Renal cortical epithelial cell (primary cell): Measurements from ENCODE around the gene DCUN1D3. TPM values are rescaled to one million over a fixed set of nuclear protein-coding genes. Genes with fewer than 3 reads are reported as not detected.
"Not testable (repeated sequence)": the region's sequence is repeated elsewhere in the genome, so short reads cannot be mapped to it uniquely, and the experiment has no call there.

Experiments
- DNase-seq: peaks from one replicate; pipeline ENCODE4 v3.0.0-alpha.2; 2011; ENCODE audit warnings: low read depth
- total RNA-seq: library from RNA; depleted of rRNA; stranded (reverse); fragments of >200 nt; gene quantifications from 2 replicates; pipeline ENCODE4 v1.2.3, GENCODE V29; 2014

The DCUN1D3 gene, protein sequence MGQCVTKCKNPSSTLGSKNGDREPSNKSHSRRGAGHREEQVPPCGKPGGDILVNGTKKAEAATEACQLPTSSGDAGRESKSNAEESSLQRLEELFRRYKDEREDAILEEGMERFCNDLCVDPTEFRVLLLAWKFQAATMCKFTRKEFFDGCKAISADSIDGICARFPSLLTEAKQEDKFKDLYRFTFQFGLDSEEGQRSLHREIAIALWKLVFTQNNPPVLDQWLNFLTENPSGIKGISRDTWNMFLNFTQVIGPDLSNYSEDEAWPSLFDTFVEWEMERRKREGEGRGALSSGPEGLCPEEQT
- total RNA-seq, result 31.2 and 39.2 TPM in 2 replicates

- peak; percentile 97 for DNase-seq
Measured at GRCh38 chr16:20900299-20901067, at the start of gene DCUN1D3, which contains the start of gene LYRM1. DCUN1D3 (minus strand) TSS chr16:20900358; CDS start chr16:20862538, 37,820 bp downstream. LYRM1 (plus strand) TSS chr16:20900771; CDS start chr16:20915556, 14,785 bp downstream.

GRCh38 chr16:20949660-20950059, 49.5 kb upstream of the DCUN1D3 start:
- no peak for DNase-seq

- DNase-seq, result no peak
Measured at GRCh38 chr16:20948444-20948843, 48.3 kb upstream of the DCUN1D3 start.

GRCh38 chr16:20946015-20946629, 46.0 kb upstream of the DCUN1D3 start:
- no peak for DNase-seq

DNA sequence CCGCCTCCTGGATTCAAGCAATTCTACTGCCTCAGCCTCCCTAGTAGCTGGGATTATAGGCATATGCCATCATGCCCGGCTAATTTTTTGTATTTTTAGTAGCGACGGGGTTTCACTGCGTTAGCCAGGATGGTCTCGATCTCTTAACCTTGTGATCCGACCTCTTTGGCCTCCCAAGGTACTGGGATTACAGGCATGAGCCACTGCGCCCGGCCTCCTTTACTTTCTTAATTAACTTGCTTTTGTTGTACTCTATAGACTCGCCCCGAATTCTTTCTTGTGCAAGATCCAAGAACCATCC, 45.4 kb upstream of the DCUN1D3 start:
- not testable (repeated sequence) for DNase-seq

- peak; percentile 30 for DNase-seq
Measured at GRCh38 chr16:20944861-20945574, 44.9 kb upstream of the DCUN1D3 start.

- DNase-seq, result no peak
Measured at GRCh38 chr16:20942256-20942655, 42.1 kb upstream of the DCUN1D3 start.

- no peak for DNase-seq
Measured at GRCh38 chr16:20941636-20941926, 41.4 kb upstream of the DCUN1D3 start.

DNA sequence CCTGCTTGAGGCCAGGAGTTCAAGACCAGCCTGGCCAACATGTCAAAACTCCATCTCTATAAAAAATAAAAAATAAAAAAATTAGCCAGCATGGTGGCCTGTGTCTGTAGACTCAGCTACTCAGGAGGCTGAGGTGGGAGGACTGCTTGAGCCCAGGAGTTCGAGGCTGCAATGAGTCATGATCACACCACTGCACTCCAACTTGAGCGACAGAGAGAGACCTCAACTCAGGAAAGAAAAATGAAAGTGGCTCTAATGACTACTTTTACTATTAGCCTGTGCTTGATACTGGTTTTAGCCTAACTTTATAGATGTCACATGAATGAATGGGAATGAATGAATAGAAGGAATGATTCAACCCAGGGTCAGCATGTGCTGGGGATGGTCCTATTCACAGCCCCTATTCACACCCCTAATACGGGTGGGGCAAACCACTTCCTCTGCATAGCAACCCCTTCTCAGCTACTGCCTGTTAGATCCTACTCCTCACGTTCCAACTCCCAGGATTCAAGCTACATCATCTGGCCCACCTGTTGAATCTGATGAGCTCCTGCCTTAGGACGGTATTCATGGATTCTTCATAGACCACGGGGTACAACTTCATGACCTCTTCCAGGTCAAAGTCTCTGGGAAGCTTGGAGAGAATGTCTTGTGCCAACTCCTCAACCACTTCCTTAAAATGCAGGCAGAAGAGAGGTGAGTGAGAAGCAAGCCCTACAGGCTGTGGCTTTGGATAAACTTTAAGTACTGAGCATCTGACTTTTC, 40.9 kb upstream of the DCUN1D3 start:
- no peak for DNase-seq

DNA sequence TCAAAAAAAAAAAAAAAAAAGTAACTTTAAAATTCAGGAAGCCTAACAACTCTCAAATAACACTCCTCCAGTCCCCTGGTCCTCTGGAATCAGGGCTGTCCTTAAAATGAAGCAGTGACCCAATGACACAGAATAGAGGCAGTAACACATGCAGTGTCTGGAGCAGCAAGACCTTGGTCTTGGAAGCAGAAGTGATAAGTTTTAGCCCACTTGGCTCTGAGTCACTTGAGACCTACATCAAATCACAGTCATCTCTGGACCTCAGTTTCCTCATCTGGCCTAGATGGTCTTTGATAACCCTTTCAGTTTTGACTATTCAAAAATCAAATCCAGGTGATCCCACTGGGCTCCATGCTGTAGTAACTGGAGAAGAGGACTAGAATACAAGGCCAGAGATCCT, 39.5 kb upstream of the DCUN1D3 start:
- DNase-seq, result no peak

- no peak for DNase-seq
Measured at GRCh38 chr16:20938426-20938825, 38.3 kb upstream of the DCUN1D3 start.

- no peak for DNase-seq
Measured at GRCh38 chr16:20937736-20938135, 37.6 kb upstream of the DCUN1D3 start.

DNA sequence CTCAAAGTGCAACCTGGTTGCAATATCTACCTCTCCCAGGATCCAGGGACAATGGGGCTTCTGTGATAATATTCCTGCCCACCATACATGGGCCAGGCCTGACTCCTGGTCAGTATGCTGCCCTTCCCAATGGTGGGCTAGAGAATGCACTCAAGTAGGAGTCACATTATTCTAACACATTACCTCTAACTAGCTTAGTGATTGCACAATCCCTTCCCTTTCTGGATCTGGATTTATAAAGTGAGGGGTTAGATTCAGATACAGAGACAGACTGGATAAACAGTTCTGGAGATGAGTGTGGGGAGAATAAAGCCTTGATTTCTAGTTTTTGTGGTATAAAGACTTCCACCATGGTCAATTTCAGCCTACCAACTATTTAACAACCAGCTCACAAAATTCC, 33.4 kb upstream of the DCUN1D3 start:
- no peak for DNase-seq

DNA sequence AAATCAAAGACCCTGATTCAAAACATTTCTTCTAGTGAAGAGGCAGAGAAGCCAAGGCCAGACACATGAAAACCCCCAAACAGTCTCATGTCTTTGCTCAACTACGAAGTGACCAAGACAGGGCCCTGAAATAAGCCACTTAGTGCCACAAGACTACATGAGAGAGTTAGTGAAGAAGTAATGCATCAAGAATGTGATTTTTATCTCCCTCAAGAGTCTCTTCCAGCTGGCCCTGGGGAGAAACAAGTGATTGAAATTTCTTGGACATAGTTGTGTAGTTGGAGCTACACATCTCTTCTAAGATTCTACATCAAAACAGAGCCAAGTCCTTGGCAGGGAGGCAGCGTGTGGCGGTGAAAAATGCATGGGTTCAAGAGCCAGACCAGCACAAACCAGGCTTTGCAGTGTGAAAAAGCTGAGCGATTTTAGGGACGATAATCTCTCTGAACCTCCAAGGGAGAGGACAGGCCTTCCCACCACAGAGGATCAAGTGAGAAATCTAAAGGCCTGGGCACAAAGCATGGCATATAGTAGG, 31.0 kb upstream of the DCUN1D3 start:
- no peak for DNase-seq

DNA sequence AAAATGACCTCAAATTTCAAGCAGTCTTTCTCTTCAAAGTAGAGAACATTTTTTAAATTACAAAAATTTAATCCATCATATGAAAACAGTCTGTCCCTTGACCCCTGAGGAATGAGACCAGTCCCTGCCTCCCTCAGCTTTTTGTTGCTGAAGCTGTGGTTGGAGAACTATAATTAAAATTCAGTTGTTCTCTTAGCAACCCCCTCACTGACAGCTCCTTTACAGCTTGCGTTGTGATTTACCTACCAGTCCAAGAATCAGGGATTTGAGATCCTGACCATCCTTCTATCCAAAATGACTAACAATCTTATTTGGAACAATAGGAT, 30.2 kb upstream of the DCUN1D3 start:
- no peak for DNase-seq

DNA sequence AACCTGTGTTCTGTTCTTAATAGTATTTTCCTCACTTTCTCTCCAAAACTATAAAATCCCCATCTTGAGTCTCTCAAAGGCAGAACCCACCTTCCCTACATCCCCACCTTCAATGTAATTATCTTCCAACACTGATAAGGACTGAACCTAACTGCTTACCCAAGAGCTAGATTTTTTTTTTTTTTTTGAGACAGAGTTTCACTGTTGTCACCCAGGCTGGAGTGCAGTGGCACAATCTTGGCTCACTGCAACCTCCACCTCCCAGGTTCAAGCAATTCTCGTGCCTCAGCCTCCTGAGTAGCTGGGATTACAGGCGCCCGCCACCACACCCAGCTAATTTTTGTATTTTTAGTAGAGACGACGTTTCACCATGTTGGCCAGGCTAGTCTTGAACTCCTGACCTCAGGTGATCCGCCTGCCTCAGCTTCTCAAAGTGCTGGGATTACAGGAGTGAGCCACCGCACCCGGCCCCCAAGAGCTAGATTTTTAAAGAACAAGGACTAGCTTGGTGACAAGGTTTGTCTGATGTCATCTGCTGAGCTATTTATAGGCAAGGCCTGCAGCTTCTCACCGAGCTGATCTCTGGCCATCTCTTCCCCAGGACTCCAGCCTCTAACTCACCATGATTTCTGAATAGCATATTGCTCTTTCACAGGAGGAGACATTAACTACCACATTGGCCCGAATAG, 29.7 kb upstream of the DCUN1D3 start:
- not testable (repeated sequence) for DNase-seq

- no peak for DNase-seq
Measured at GRCh38 chr16:20928774-20929411, 28.7 kb upstream of the DCUN1D3 start.

- DNase-seq, result no peak
Measured at GRCh38 chr16:20925751-20926150, 25.6 kb upstream of the DCUN1D3 start.

DNA sequence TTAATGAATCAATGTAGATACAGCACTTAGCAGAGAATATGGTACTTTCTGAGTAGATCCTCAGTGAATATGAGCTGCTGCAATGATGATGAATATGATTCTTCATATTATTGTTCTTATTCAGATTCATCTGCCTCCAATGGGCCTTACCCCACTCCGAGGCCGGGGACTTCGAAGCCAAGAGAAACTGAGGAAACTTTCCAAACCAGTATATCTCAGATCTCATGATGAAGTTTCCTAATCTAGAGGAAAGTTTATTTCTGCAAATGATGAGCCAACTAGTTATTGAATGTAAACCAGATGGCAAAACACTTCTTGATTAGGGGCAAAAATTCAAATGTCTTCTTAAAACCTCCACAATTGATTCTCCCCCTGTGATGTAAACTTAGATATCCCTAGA, 23.7 kb upstream of the DCUN1D3 start:
- DNase-seq, result no peak

DNA sequence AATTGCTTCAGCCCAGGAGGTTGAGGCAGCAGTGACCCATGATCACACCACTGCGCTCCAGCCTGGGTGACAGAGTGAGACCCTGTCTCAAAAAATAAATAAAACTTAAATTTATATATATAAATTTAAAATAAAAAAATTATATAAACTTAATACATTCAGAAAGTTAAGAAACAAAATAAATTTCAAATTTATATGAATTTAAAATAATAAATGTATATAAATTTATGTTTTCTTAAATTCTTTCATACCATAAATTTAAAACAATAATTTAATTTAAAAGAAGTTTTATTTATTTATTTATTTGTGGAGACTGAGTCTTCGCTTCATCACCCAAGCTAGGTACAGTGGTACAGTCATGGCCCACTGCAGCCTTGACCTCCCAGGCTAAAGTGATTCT, 20.6 kb upstream of the DCUN1D3 start:
- no peak for DNase-seq

- no peak for DNase-seq
Measured at GRCh38 chr16:20920091-20920490, 19.9 kb upstream of the DCUN1D3 start.
